ENCODE results near the gene STMND1.
"Not testable (repeated sequence)": the region's sequence is repeated elsewhere in the genome, so short reads cannot be mapped to it uniquely, and the experiment has no call there.

The STMND1 gene

DNA sequence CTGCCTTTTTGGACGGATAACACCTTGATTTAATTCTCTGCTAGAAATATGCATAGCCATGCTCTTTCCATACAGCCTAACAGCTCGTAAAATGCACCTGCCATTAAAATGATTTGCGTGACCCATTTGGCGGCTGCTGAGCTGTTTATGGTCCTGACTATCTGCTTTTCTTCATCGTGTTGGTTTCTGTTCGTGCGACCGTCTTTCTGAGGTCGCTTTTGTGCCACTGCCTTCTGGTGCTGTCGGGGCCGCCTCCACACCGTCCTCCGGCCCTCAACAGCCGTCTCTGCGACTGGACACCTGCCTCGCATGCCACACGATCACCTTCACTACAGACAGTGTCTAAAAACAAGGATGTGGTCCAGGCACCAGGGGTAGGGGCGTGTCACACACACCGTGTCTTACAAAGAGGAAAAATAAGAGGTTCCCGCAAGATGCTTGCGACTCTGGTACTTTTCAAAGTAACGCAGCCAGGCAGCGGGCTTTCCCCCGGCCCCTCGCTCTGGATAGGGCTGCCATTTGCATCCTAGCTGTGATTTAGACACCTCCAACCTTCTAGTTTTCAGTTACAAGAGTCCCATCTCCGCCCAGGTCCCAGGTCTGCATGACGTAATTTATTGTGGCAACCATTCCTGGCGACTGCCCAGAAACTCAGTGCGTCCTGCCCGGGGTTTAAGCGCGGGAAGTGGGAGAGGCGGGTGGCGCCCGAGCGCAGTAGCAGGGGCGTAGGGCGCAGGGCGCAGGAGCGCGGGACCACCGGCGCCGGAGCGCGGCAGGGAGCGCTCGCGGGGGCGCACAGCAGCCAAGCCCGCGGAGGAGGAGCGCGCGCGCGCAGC is at the start of gene STMND1:
Gene STMND1 (plus strand): TSS at position 629 of the 836 bp plus-strand sequence. CDS start 208 bp downstream, outside the sequence.
- DNase-seq (ENCODE audit: low read depth in 1 of 2, low spot score in 1 of 2) = no peak

DNA sequence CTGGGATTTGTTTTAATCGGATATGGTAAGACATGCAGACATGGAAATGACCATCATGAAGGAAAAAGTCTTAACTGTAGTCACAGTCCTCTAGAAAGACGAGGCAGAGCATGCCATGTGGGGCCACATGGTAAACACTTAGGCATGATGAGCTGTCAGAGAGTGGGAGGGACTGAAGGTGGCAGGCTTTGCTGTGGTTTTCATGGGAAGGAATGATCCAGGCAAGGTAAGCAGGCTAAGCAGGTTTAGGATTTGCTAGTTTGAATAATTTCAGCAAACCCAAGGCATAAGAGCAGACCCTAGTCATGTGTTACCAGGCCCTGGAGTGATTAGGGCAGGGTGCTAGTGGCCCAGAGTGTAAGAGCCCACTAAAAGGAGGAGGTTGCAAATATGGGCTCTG is 47.2 kb upstream of the STMND1 start:
- no peak for DNase-seq (ENCODE audit: low read depth in 1 of 2, low spot score in 1 of 2)

DNA sequence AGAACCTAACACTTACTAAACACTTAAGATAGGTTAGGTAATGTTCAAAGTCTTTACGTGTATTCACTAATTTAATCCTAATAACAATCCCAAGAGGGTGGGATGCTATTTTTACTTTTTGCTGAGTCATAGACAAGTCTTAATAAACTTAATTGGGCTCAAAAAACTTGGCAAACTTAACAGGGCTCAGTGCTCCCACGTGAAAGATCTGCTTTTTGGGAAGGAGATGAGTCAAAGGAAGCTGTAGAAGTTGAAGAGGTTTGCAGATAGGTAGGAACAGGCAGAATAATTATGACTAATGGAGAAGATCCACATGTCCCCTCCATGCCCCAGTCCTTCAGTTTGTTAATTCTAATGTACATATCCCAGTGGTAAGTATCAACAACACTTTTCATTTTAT is 44.5 kb upstream of the STMND1 start:
- no peak for DNase-seq (ENCODE audit: low read depth in 1 of 2, low spot score in 1 of 2)

DNA sequence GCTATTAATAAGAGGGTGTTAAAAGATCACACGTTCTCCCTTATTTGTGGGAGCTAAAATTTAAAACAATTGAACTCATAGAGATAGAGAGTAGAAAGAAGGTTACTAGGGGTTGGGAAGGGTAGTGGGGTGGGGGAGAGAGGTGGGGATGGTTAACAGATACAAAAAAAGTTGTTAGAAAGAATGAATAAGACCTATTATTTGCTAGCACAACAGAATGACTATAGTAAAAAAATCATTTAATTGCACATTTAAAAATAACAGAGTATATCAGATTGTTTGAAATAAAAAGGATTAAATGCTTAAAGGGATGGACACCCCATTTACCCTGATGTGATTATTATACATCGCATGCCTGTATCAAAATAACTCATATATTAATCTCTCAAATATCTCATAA is 43.3 kb upstream of the STMND1 start:
- no peak for DNase-seq (ENCODE audit: low read depth in 1 of 2, low spot score in 1 of 2)

DNA sequence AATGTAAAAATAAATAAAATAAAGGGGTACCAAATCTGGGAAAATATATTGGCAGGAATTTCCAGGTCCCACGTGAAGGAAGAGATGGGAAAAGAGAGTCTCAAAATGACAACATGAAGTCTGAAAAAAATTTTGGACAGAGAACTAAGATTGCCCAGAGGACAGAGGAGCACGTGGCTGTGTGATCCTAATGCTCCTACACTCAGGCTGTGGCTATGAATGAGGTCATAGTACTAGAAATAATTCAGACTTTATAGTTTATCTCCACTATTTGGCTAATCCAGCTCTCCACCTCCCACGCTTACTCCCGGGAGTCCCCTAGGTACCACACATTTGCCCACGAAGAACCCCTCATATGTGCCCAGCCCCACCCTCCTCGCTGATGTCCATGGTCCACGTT is 42.8 kb upstream of the STMND1 start:
- DNase-seq (ENCODE audit: low read depth in 1 of 2, low spot score in 1 of 2) = no peak

DNA sequence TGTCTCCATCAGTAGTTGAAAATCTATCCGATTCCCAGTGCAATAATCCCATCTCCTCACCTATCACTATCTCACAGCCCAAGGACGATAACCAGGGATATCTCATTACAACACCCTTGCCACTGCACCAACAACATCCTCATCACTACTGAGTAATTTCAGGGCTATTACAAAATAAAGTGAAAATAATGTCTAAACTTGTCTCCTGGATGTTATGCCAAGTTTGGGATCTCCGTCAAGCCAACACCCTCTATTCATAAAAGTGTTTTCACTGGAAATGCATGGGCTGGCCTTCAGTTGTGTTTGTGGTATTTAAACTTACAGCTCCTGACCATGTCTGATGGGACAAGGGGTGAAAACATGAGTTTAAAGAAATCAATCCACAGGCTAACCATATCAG is 42.0 kb upstream of the STMND1 start:
- no peak for DNase-seq (ENCODE audit: low read depth in 1 of 2, low spot score in 1 of 2)

DNA sequence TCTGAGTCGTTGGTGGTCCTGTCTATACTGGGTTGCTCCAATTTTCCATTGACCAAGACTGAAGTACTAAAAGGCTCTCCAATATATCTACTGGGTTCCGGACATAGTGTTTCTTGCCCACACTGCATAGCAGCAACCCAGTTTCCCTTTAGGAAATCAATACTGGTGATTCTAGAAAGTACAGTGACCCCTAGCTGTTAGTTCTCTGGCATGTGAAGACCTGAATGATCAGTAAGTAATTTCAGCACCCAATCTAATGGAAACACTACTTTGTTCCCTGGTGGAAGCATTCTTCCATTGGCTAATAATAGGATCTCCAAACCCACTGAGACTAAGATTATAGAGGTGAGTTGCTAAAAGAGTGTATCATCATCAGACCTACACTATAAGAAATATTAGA is 40.8 kb upstream of the STMND1 start:
- DNase-seq (ENCODE audit: low read depth in 1 of 2, low spot score in 1 of 2) = no peak

DNA sequence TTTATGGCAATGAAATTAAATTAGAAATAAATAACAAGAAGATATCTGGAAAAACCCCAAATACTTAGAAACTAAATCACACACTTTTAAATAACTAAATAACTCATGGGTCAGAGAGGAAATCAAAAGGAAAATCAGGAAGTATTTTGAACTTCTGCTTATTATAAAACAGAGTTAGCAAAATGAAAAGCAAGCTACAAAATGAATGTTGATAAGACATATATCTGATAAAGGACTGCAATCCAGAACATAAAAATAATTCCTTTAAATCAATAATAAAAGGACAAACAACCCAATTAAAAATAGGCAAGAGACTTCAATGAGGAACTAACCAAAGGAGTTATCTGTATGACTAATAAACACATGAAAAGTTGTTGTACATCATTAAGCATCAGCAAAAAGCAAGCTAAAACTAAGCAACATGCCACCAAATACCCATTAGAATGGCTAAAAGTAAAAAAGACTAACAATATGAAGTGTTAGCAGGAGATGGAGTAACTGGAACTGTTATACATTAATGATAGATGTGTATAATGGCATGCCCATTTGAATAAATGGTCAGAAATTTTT is 38.9 kb upstream of the STMND1 start:
- no peak for DNase-seq (ENCODE audit: low read depth in 1 of 2, low spot score in 1 of 2)

DNA sequence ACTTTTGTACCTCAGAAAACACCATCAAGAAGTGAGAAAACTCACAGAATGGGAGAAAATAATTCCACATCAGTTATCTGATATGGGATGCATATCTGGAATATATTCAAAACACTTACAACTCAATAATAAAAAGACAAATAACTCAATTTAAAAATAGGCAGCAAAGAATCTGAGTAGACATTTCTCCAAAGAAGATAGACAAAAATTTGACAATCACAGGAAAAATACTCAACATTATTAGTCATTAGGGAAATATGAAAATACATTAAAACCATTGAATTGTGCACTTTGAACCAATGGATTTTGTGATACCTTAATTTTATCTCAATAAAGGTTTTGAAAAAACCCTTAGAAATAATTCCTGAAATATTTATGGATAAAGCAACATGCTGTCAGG is 36.9 kb upstream of the STMND1 start:
- no peak for DNase-seq (ENCODE audit: low read depth in 1 of 2, low spot score in 1 of 2)

DNA sequence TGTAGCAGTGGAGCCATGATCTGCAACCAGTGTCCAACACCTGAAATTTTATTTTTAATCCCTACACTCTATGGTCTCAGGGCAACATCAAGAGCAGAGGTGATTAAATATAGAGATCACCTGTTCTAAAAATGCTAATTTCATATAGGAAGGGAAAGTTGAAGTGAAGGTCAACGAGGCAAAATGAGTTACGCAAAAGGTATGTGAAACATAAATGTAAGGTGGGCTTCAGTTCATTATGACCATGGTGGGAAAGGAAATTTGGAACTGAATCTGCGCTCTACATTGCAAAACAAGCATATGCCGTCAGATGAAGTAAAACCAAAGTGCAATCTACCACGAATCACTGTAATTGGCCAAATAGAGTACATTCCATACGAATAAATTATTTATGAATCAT is 35.2 kb upstream of the STMND1 start:
- DNase-seq (ENCODE audit: low read depth in 1 of 2, low spot score in 1 of 2) = no peak

DNA sequence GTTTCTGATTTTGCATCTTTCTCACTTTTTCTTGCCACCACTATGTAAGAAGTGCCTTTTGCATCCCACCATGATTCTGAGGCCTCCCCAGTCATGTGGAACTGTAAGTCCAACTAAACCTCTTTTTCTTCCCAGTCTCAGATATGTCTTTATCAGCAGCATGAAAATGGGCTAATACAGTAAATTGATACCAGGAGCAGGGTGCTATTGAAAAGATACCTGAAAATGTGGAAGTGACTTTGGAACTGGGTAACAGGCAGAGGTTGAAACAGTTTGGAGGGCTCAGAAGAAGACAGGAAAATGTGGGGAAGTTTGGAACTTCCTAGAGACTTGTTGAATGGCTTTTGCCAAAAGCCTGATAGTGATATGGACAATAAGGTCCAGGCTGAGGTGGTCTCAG is 32.9 kb upstream of the STMND1 start:
- DNase-seq (ENCODE audit: low read depth in 1 of 2, low spot score in 1 of 2) = not testable (repeated sequence)

DNA sequence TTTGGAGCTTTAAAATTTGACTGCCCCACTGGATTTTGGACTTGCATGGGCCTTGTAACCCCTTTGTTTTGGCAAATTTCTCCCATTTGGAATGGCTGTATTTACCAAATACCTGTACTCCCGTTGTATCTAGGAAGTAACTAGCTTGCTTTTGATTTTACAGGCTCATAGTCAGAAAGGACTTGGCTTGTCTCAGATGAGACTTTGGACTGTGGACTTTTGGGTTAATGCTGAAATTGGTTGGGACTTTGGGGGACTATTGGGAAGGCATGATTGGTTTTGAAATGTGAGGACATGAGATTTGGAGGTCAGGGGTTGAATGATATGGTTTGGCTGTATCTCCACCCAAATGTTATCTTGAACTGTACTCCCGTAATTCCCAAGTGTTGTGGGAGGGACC is 31.4 kb upstream of the STMND1 start:
- not testable (repeated sequence) for DNase-seq (ENCODE audit: low read depth in 1 of 2, low spot score in 1 of 2)

DNA sequence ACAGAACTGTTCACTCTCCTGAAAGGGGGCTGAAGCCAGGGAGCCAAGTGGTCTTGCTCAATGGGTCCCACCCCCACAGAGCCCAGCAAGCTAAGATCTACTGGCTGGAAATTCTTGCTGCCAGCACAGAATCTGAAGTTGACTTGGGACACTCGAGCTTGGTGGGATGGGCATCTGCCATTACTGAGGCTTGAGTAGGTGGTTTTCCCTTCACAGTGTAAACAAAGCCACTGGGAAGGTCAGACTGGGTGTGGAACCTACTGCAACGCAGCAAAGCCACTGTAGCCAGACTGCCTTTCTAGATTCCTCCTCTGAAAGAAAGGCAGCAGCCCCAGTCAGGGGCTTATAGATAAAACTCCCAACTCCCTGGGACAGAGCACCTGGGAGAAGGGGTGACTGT is 28.3 kb upstream of the STMND1 start:
- not testable (repeated sequence) for DNase-seq (ENCODE audit: low read depth in 1 of 2, low spot score in 1 of 2)

DNA sequence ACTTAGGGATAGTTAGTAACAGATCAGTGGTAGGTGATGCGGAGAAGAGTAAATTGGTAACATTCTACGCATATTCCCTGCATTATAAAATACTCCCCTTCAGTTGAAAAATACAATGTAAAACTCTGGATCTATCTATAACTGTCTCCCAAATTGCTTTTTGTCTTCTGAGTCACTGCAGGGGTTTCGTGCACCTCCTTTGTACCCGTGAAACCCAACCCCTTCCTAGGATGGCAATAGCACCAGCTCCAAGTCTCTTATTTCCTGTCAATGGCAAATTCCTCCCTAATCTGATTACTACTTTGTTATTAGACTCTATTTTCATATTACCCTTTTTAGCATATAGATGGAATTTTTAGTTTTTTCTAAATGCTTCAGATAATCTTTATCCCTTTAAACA is 20.6 kb upstream of the STMND1 start:
- no peak for DNase-seq (ENCODE audit: low read depth in 1 of 2, low spot score in 1 of 2)

DNA sequence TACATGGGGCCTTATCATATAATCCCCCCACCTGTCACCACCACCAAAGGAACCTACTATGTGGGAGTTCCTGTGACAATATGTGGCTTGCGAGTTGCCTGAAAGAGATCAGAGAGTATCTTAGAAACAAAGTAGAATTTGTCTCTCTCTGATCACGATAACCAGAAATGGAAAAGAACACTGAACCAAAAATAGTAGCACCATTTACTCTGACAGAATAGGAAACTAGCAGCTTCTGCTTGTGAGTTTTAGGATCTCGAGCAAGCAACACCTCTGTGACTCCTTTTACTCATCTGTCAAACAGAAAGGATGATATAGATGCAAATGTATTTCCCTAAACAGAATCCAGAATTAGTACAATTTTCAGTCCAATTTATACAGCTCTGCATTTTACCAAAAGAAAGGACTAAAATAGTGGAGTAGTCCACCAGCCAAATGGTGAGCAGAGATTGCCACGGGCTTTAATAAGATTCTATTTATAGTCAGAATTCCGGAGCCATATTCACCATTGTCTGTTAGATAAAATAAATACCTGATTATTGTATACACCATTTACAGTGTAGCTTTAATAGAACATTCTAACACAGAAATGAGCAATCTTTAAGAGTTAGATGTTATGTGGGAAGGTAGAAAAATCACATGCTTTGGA is 19.9 kb upstream of the STMND1 start:
- DNase-seq (ENCODE audit: low read depth in 1 of 2, low spot score in 1 of 2) = no peak

DNA sequence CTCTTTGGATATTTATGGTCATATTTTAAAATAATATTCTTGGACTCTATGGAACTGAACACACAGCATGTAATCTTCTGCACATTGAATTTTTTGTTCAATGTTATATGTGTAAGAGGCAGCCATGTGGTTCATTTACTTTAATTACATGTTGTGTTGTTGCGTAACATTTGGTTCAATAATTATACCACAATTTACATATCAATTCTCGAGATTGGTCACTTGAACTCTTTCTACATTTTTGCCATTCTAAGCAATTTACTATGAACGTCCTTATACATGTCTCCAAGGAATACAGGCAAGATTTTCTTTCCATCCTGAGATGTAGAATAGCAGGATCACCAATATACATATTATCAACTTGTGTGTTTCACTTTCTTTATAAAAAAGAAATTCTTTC is 18.5 kb upstream of the STMND1 start:
- DNase-seq (ENCODE audit: low read depth in 1 of 2, low spot score in 1 of 2) = no peak

DNA sequence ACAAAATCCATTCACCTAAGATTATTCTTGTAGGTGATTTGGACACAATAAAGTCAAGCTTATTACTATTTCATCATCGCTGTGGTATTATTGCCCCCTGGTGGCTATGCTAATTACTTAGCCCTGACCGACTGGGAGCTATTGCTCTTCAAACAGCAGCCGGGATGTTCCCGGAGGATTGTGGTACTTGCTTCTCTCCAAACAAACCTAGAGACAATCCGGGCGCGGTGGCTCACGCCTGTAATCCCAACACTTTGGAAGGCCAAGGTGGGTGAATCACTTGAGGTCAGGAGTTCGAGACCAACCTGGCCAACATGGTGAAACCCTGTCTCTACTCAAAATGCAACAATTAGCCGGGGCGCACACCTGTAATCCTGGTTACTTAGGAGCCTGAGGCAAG is 15.4 kb upstream of the STMND1 start:
- no peak for DNase-seq (ENCODE audit: low read depth in 1 of 2, low spot score in 1 of 2)

DNA sequence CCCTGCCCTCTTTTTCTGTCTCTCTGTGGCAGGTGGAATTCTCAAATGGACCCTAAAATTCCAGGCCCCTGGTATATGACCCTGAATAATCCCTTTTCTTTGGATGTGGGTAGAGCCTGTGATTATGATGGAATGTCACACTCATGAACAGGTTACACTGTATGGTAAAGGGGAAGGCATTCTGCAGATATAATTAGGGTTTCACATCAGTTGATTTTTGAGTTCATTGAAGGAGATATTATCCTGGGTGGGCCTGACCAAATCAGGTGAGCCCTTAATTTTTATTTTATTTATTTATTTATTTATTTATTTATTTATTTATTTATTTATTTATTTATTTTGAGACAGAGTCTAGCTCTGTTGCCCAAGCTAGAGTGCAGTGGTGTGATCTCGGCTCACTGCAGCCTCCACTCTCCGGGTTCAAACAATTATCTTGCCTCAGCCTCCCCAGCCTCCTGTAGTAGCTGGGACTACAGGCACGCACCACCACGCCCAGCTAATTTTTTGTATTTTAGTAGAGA is 13.7 kb upstream of the STMND1 start:
- DNase-seq (ENCODE audit: low read depth in 1 of 2, low spot score in 1 of 2) = no peak

DNA sequence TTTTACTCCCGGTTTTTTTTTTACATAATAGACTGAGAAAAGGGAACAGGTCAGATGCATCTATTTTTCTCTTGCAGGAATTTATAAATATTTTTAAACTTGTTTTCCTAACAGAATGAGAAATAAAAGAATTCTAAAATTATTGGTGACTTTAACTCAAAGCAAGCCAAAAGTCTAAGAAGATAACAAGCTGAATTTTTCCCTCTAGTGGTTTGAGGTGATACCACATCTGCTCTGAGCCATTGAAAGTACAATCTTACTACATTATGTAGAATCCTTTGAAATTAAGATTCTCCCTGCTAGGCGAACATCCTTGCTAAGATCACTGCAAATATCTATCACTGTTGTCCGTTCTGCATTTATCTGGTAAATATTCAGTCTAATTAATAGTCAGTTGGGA is 10.7 kb upstream of the STMND1 start:
- no peak for DNase-seq (ENCODE audit: low read depth in 1 of 2, low spot score in 1 of 2)

DNA sequence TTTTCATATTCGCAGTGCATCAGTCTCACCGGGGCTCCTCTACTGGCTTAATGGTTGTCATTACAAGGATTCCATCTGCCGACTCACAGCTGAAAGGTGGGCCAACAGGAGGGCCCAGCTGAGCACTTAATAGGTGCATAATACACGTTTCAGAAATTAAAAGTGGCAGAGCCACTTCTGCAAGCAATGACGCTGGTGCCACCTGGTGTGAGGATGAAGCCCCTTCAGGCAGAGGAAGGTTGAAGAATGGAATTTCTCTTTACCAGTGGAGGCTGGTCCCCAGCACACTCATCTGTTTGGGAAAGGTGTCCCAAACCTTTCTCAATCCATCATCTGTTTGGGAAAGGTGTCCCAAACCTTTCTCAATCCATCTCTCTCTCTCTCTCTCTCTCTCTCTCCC is 8.2 kb upstream of the STMND1 start:
- no peak for DNase-seq (ENCODE audit: low read depth in 1 of 2, low spot score in 1 of 2)

DNA sequence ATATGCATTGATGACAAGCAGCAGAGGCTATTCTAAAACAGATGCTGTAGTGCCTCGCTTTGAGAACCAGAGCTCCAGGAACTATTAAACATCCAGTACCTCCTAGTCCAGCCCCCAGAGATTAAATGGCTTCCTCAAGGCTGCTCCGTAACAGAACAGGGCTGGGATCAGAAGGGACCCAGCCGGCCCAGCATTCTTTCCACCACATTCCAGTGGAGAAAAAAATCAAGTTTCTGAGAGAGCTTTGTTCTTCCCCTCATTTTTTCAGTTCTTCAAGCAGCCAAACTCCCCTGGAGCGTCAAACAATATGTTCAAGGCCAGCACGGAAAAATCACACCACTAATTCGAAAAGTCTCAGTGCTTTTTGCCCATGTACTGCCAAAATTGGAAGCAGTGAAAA is 5.8 kb upstream of the STMND1 start:
- no peak for DNase-seq (ENCODE audit: low read depth in 1 of 2, low spot score in 1 of 2)

DNA sequence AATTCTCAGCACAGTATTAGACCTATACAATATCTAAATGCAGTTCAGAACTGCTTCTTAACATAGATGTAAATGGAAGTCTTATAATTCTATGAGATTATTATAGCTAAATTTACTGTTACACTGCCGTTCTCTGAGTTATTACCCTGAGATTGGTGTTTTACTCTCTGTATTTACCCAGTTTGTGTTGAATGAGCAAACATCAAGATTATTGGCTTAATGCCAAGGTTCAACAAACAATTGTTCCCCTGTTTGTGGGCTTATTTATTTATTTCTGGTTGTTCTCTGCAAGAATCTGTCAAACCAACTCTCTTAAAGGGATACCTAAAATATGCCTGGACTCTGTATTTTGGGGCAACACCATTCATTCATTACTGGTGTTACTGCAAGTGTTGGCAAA is 5.2 kb upstream of the STMND1 start:
- DNase-seq (ENCODE audit: low read depth in 1 of 2, low spot score in 1 of 2) = no peak

All from stimulated activated CD4-positive, alpha-beta T cell treated with anti-CD3 and anti-CD28 coated beads, Interleukin-15, amount 100 ng/mL, for 1 hour (primary cell).